Adrenal gland (tissue), 12 donors: ENCODE results near the gene SALL3. TPM values are rescaled to one million over a fixed set of nuclear protein-coding genes. Genes with fewer than 3 reads are reported as not detected.

Source experiments
- DNase-seq, 7 donors: peaks; one replicate each; pipeline ENCODE4 v3.0.0-alpha.2; 2019 to 2020
- H3K27ac ChIP-seq, 5 donors: fragments of 200-600 bp; sonication (generic) in 4 of 5; 1 replicate in 3 of 5; 2 replicates in 2 of 5; pipeline versions ENCODE4 v1.5.1 to v1.8.0; 2016 to 2020; ENCODE audit warnings: mild to moderate bottlenecking in 1 of 5
- H3K27me3 ChIP-seq: fragments of 200-600 bp; 2 replicates; pipeline ENCODE4 v1.8.0; 2021
- H3K36me3 ChIP-seq, 2 donors: fragments of 200-600 bp; replicated peaks in 1 of 2; 1 replicate in 1 of 2; 2 replicates in 1 of 2; pipeline versions ENCODE4 v1.5.1 to v1.8.0; 2018 to 2022
- H3K4me1 ChIP-seq, 2 donors: fragments of 200-600 bp; replicated peaks in 1 of 2; 1 replicate in 1 of 2; 2 replicates in 1 of 2; pipeline versions ENCODE4 v1.5.1 to v1.8.0; 2018 to 2021
- H3K4me3 ChIP-seq, 4 donors: fragments of 200-600 bp; sonication (generic) in 3 of 4; one replicate each; pipeline ENCODE4 v1.5.1; 2016 to 2018
- H3K9me3 ChIP-seq, 3 donors: fragments of 200-600 bp; sonication (generic) in 1 of 3; replicated peaks in 1 of 3; 1 replicate in 2 of 3; 2 replicates in 1 of 3; pipeline versions ENCODE4 v1.5.1 to v1.8.0; 2016 to 2021
- CTCF ChIP-seq, 6 experiments: fragments of 450-650 bp in 4 of 6; fragments of 200-600 bp in 2 of 6; sonication (generic) in 1 of 6; IDR thresholded peaks; 1 replicate in 5 of 6; 2 replicates in 1 of 6; pipeline versions ENCODE4 v1.5.1 to v1.8.0; 2016 to 2021; ENCODE audit warnings: antibody characterized with exemption in 6 of 6, mild to moderate bottlenecking in 2 of 6, moderate library complexity in 1 of 6
- POLR2A ChIP-seq, 2 donors: fragments of 450-650 bp; IDR thresholded peaks; one replicate each; pipeline ENCODE4 v1.6.1; 2017; ENCODE audit warnings: antibody characterized with exemption in 2 of 2, mild to moderate bottlenecking in 2 of 2, moderate library complexity in 1 of 2
- WGBS, 4 donors: extraction: QIAGEN DNeasy Blood & Tissue Kit in 2 of 4; methylation state at CpG; one replicate each; pipeline versions ENCODE4 v1.1.5 to v1.1.7; 2013 to 2017; 5-methylcytosine and 5-hydroxymethylcytosine counted together
- intact Hi-C, 2 donors: fragments of 100-400 bp; cut with DNase I; formaldehyde crosslinking; loops; one replicate each; pipeline versions ENCODE4 v1.14.1 to v1.15.0; 2022 to 2023
- polyA plus RNA-seq, 3 donors: library from polyadenylated mRNA; stranded (reverse); fragments of 200-250 nt in 2 of 3; fragments of 350-450 nt in 1 of 3; fragmentation: Illumina TruSeq in 1 of 3; extraction: RNeasy Lipid Tissue Mini Kit (QIAGEN cat#74804) in 1 of 3; gene quantifications; one replicate each; pipeline ENCODE4 v1.2.3, GENCODE V29; 2013 to 2014
- total RNA-seq, 9 donors: library from RNA; depleted of rRNA in 4 of 9; stranded (reverse); fragments of >200 nt in 4 of 9; fragments of 120-200 nt in 1 of 9; fragmentation: NEBNext Ultra II Directional in 1 of 9; extraction: Animal tissue kit (Norgen Biotek cat#: 25700) in 1 of 9; gene quantifications; one replicate each; pipeline versions ENCODE4 v1.1.0 to v1.2.4, GENCODE V29; 2013 to 2023
- donor health status: healthy with polysubstance abuse.
- donor health status: Bipolar disorder and iron deficiency.
- donor health status: DM: yes; HTN: yes; CAD: no.
- donor health status: DM: no; HTN: no; CAD: no.
- donor health status: DM: no; HTN: no; CAD: no.
- donor health status: DM: yes; HTN: yes; CAD: no.

SALL3 gene
- total and polyA plus RNA-seq, 12 donors, result 0.11 TPM; not detected in 11

DNA sequence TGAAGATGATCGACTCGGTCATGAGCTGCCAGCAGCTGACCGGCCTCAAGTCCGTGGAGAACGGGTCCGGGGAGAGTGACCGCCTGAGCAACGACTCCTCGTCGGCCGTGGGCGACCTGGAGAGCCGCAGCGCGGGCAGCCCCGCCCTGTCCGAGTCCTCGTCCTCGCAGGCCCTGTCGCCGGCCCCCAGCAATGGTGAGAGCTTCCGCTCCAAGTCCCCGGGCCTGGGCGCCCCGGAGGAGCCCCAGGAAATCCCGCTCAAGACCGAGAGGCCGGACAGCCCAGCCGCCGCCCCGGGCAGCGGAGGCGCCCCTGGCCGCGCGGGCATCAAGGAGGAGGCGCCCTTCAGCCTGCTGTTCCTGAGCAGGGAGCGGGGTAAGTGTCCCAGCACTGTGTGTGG, 14.9 kb downstream of the SALL3 start:
- H3K4me1 ChIP-seq, result no peaks in the 10 kb centered on the region
- intact Hi-C loops, result no loop called here
- no peaks in the 10 kb centered on the region for H3K36me3 ChIP-seq
- DNase-seq, result no peak
- TF ChIP-seq CTCF (IDR thresholded peaks at IDR 0.05) (no peak), POLR2A (IDR thresholded peaks at IDR 0.05) (no peak)
- H3K27me3 ChIP-seq, result no peaks in the 10 kb centered on the region
- no peaks in the 10 kb centered on the region for H3K9me3 ChIP-seq
- no peak overlapping the region for H3K27ac ChIP-seq
- H3K4me3 ChIP-seq, result no peak overlapping the region
- WGBS, 4 donors, result 91 to 96% (median 95%) methylated on average over 7 to 38 of the region's 38 CpGs

- no peaks in the 10 kb centered on the region for H3K36me3 ChIP-seq
- intact Hi-C loops, result no loop called here
- H3K27ac ChIP-seq, result no peak overlapping the region
- TF ChIP-seq POLR2A (IDR thresholded peaks at IDR 0.05) (no peak), CTCF (IDR thresholded peaks at IDR 0.05) (no peak)
- no peaks in the 10 kb centered on the region for H3K4me1 ChIP-seq
- no peak overlapping the region for H3K4me3 ChIP-seq
- H3K27me3 ChIP-seq, result no peaks in the 10 kb centered on the region
- H3K9me3 ChIP-seq, result no peaks in the 10 kb centered on the region
- WGBS, 4 donors, result 95 to 96% (median 96%) methylated on average over 28 to 44 of the region's 44 CpGs
- peak in 1 of 7 donors; percentile 29 for DNase-seq
Observed at GRCh38 chr18:78994977-78995582, 15.5 kb downstream of the SALL3 start.

DNA sequence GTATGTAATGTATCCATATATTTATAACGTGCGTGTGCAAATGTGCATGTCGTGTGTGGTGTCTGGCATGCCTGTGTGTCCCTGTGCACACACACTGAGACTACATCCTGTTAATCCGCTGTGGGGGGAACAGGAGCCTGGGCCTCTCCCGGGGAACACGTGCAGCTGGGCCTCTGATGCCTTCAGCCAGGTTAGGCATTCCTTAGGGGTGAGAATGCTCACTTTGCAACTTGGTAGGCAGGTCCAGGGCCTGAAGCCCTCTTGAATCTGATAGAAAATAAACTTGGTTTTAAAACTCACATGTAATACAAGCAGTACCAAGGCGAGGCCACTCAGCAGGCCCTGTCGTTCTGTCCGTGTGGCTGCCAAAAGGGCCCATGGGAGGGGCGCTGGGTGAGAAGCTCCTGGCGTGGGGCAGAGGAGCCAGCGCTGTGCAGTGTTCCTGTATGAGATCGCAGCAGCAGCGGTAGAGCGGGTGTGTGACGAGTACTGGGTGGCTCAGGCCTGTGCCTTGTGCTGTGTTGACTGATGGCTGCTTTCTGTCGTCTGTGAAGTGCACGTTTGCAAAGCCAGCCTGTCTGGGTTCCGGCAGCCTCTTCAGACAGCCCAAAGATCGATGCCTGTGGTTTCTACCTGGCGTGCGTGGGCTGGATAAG, 16.2 kb downstream of the SALL3 start:
- DNase-seq, result peak in 1 of 7 donors; percentile 33
- H3K4me3 ChIP-seq, result no peak overlapping the region
- H3K4me1 ChIP-seq, result no peaks in the 10 kb centered on the region
- TF ChIP-seq POLR2A (IDR thresholded peaks at IDR 0.05), result no peak
- TF ChIP-seq CTCF (IDR thresholded peaks at IDR 0.05), result no peak
- no peak overlapping the region for H3K27ac ChIP-seq
- intact Hi-C loops, result no loop called here
- H3K9me3 ChIP-seq, result no peaks in the 10 kb centered on the region
- H3K36me3 ChIP-seq, result no peaks in the 10 kb centered on the region
- no peaks in the 10 kb centered on the region for H3K27me3 ChIP-seq
- WGBS, 4 donors, result 76 to 89% (median 87%) methylated on average over 16 to 22 of the region's 22 CpGs

GRCh38 chr18:78996741-78997490, 17.3 kb downstream of the SALL3 start:
- no peaks in the 10 kb centered on the region for H3K27me3 ChIP-seq
- no peak for TF ChIP-seq CTCF (IDR thresholded peaks at IDR 0.05)
- peak in 1 of 7 donors; percentile 23 for DNase-seq
- intact Hi-C loops, result no loop called here
- no peak overlapping the region for H3K4me3 ChIP-seq
- H3K36me3 ChIP-seq, result no peaks in the 10 kb centered on the region
- WGBS, 4 donors, result 90 to 93% (median 92%) methylated on average over 32 to 44 of the region's 44 CpGs
- no peaks in the 10 kb centered on the region for H3K4me1 ChIP-seq
- no peaks in the 10 kb centered on the region for H3K9me3 ChIP-seq
- no peak overlapping the region for H3K27ac ChIP-seq
